Measurements from ENCODE around the gene GNA12. TPM values are rescaled to one million over a fixed set of nuclear protein-coding genes. Genes with fewer than 3 reads are reported as not detected.
A peak's percentile ranks its signal among the peaks of the same experiment; 100 is the strongest.

GNA12 gene
- total and polyA plus RNA-seq, 2 experiments from 2014 or later, result 11.2 to 13.8 TPM

GRCh38 chr7:2689343-2689847 lies 154.7 kb downstream of the GNA12 start:
- Histone ChIP-seq H3K4me3 (peak overlapping the region; percentile 65), H3K79me2 (ENCODE audit: insufficient read depth) (no peaks in the 10 kb centered on the region), H2AFZ (peak overlapping the region; percentile 62; the same call in 1 of the 2 replicates), H4K20me1 (ENCODE audit: insufficient read depth) (no peaks in the 10 kb centered on the region), H3K4me2 (ENCODE audit: unreplicated experiment) (peak overlapping the region; percentile 59), H3K36me3 (ENCODE audit: low read depth) (no peaks in the 10 kb centered on the region), H3K27ac (no peak overlapping the region), H3K27me3 (replicated peaks; ENCODE audit: insufficient read depth) (no peaks in the 10 kb centered on the region), H3F3A (ENCODE audit: insufficient read depth) (peaks cover 6% of the 10 kb centered on the region; the same call in 1 of the 2 replicates), H3K9me2 (ENCODE audit: insufficient read depth) (no peaks in the 10 kb centered on the region), H3K9ac (peak overlapping the region; percentile 67; the same call in 1 of the 2 replicates), H3K4me1 (ENCODE audit: insufficient read depth) (peaks cover 4% of the 10 kb centered on the region; the same call in 1 of the 2 replicates), H3K9me3 (ENCODE audit: low read depth) (no peaks in the 10 kb centered on the region)
- in situ Hi-C loops (cut with MboI), result loop anchor here (25.0 kb wide), 1 partner anchor 227 kb away; no protein-coding TSS in a partner anchor
- DNase-seq, result no peak
- TF ChIP-seq EZH2 (IDR thresholded peaks at IDR 0.05; ENCODE audit: insufficient read depth, poor library complexity, severe bottlenecking) (no peak), EZH2phosphoT487 (IDR thresholded peaks at IDR 0.05; ENCODE audit: insufficient read depth, low read depth) (no peak)
- 72 to 78% methylated on average over 15 to 16 of the region's 16 CpGs for WGBS, 2 experiments (ENCODE audit: low coverage in 1 of 2, low lambda C conversion rate in 2 of 2, missing lambda C conversion rate in 2 of 2)

- Histone ChIP-seq H3K36me3 (ENCODE audit: low read depth) (no peaks in the 10 kb centered on the region), H4K20me1 (ENCODE audit: insufficient read depth) (no peaks in the 10 kb centered on the region), H3F3A (ENCODE audit: insufficient read depth) (peaks cover 6% of the 10 kb centered on the region; the same call in 1 of the 2 replicates), H2AFZ (peak overlapping the region; percentile 62), H3K9me3 (ENCODE audit: low read depth) (no peaks in the 10 kb centered on the region), H3K9ac (peak overlapping the region; percentile 67), H3K9me2 (ENCODE audit: insufficient read depth) (no peaks in the 10 kb centered on the region), H3K4me3 (peak overlapping the region; percentile 65), H3K27ac (no peak overlapping the region), H3K4me1 (ENCODE audit: insufficient read depth) (peaks cover 4% of the 10 kb centered on the region; the same call in 1 of the 2 replicates), H3K4me2 (ENCODE audit: unreplicated experiment) (peak overlapping the region; percentile 59), H3K79me2 (ENCODE audit: insufficient read depth) (no peaks in the 10 kb centered on the region), H3K27me3 (replicated peaks; ENCODE audit: insufficient read depth) (no peaks in the 10 kb centered on the region)
- DNase-seq, result peak; percentile 55
- in situ Hi-C loops (cut with MboI), result loop anchor here (25.0 kb wide), 1 partner anchor 226 kb away; no protein-coding TSS in a partner anchor
- TF ChIP-seq EZH2phosphoT487 (IDR thresholded peaks at IDR 0.05; ENCODE audit: insufficient read depth, low read depth) (no peak), EZH2 (IDR thresholded peaks at IDR 0.05; ENCODE audit: insufficient read depth, poor library complexity, severe bottlenecking) (peak; percentile 50)
- WGBS, 2 experiments (ENCODE audit: low coverage in 1 of 2, low lambda C conversion rate in 2 of 2, missing lambda C conversion rate in 2 of 2), result 10 to 12% methylated on average over 38 to 62 of the region's 62 CpGs
Measured at GRCh38 chr7:2688409-2689342, 155.4 kb downstream of the GNA12 start.

GRCh38 chr7:2687881-2688318 lies 156.2 kb downstream of the GNA12 start, which contains the start of gene AMZ1:
Gene AMZ1 (plus strand): TSS chr7:2688202. CDS start chr7:2700452, 12,250 bp downstream.
- Histone ChIP-seq H3K36me3 (ENCODE audit: low read depth) (no peaks in the 10 kb centered on the region), H3K9ac (peak within 1 kb of the TSS; percentile 67), H3K27me3 (replicated peaks; ENCODE audit: insufficient read depth) (no peaks in the 10 kb centered on the region), H3K4me3 (peak within 1 kb of the TSS; percentile 65), H3K4me2 (ENCODE audit: unreplicated experiment) (peak within 1 kb of the TSS; percentile 72), H4K20me1 (ENCODE audit: insufficient read depth) (no peaks in the 10 kb centered on the region), H3K9me2 (ENCODE audit: insufficient read depth) (no peaks in the 10 kb centered on the region), H3K79me2 (ENCODE audit: insufficient read depth) (no peaks in the 10 kb centered on the region), H3K9me3 (ENCODE audit: low read depth) (no peaks in the 10 kb centered on the region), H3F3A (ENCODE audit: insufficient read depth) (peaks cover 6% of the 10 kb centered on the region; the same call in 1 of the 2 replicates), H3K27ac (peak within 1 kb of the TSS; percentile 51), H3K4me1 (ENCODE audit: insufficient read depth) (peaks cover 4% of the 10 kb centered on the region; the same call in 1 of the 2 replicates), H2AFZ (peak within 1 kb of the TSS; percentile 62)
- TF ChIP-seq EZH2 (IDR thresholded peaks at IDR 0.05; ENCODE audit: insufficient read depth, poor library complexity, severe bottlenecking) (no peak), EZH2phosphoT487 (IDR thresholded peaks at IDR 0.05; ENCODE audit: insufficient read depth, low read depth) (no peak)
- DNase-seq, result peak; percentile 67
- 4 to 15% methylated on average over 8 to 38 of the region's 41 CpGs for WGBS, 2 experiments (ENCODE audit: low coverage in 1 of 2, low lambda C conversion rate in 2 of 2, missing lambda C conversion rate in 2 of 2)
- in situ Hi-C loops (cut with MboI), result loop anchor here (25.0 kb wide), 1 partner anchor 226 kb away; no protein-coding TSS in a partner anchor

GRCh38 chr7:2687338-2687869 lies 156.7 kb downstream of the GNA12 start:
- Histone ChIP-seq H2AFZ (peak overlapping the region; percentile 6; the same call in 1 of the 2 replicates), H3K36me3 (ENCODE audit: low read depth) (no peaks in the 10 kb centered on the region), H3K9me2 (ENCODE audit: insufficient read depth) (no peaks in the 10 kb centered on the region), H3K9me3 (ENCODE audit: low read depth) (no peaks in the 10 kb centered on the region), H4K20me1 (ENCODE audit: insufficient read depth) (no peaks in the 10 kb centered on the region), H3K79me2 (ENCODE audit: insufficient read depth) (no peaks in the 10 kb centered on the region), H3K4me2 (ENCODE audit: unreplicated experiment) (peak overlapping the region; percentile 72), H3K9ac (peak overlapping the region; percentile 67), H3K27me3 (replicated peaks; ENCODE audit: insufficient read depth) (no peaks in the 10 kb centered on the region), H3F3A (ENCODE audit: insufficient read depth) (peaks cover 6% of the 10 kb centered on the region; the same call in 1 of the 2 replicates), H3K4me1 (ENCODE audit: insufficient read depth) (peaks cover 4% of the 10 kb centered on the region; the same call in 1 of the 2 replicates), H3K4me3 (peak overlapping the region; percentile 65), H3K27ac (peak overlapping the region; percentile 51)
- peak; percentile 89 for DNase-seq
- 29 to 37% methylated on average over 14 to 17 of the region's 17 CpGs for WGBS, 2 experiments (ENCODE audit: low coverage in 1 of 2, low lambda C conversion rate in 2 of 2, missing lambda C conversion rate in 2 of 2)
- TF ChIP-seq EZH2phosphoT487 (IDR thresholded peaks at IDR 0.05; ENCODE audit: insufficient read depth, low read depth) (no peak), EZH2 (IDR thresholded peaks at IDR 0.05; ENCODE audit: insufficient read depth, poor library complexity, severe bottlenecking) (no peak)
- in situ Hi-C loops (cut with MboI), result loop anchor here (25.0 kb wide), 1 partner anchor 225 kb away; no protein-coding TSS in a partner anchor

Measured in GM23248 (cell line).